HCT116 (cell line): ENCODE data around the gene TDRD9. TPM values are rescaled to one million over a fixed set of nuclear protein-coding genes. Genes with fewer than 3 reads are reported as not detected.

Source experiments
- ATAC-seq: fragments of 200-7000 bp; cut with Tn5 transposase; 2 replicates; pipeline ENCODE4 v1.9.1; 2020; ENCODE audit warnings: mild to moderate bottlenecking, moderate library complexity
- BruUV-seq: library from RNA; stranded (reverse); fragments of 400-500 nt; replicated peaks from 2 replicates; lab custom pipeline; 2021; lab: Mats Ljungman, UMichigan
- CTCF ChIA-PET: fragments of 300-600 bp; sonication (Branson Sonifier 250); formaldehyde crosslinking; loops from one replicate; lab custom pipeline; 2021; ENCODE audit warnings: antibody characterized with exemption; lab: Charles Lee
- POLR2A ChIA-PET: fragments of 300-600, 350-600 bp; sonication (Branson Sonifier 250); formaldehyde crosslinking; loops from one replicate; lab custom pipeline; 2021; ENCODE audit warnings: antibody characterized with exemption; lab: Charles Lee
- RAD21 ChIA-PET, 2 experiments: fragments of 300-600 bp; sonication (Branson Sonifier 250); formaldehyde crosslinking; loops; one replicate each; lab custom pipeline; 2023; ENCODE audit warnings: low total read pairs in 2 of 2; ENCODE audit not compliant: uncharacterized antibody in 2 of 2, unreplicated experiment in 2 of 2, low non-redundant PET in 1 of 2; lab: Charles Lee
- DNase-seq: peaks from one replicate; pipeline ENCODE4 v3.0.0-alpha.2; 2010; ENCODE audit warnings: low read depth, low spot score
- H2AFZ ChIP-seq: fragments of 200-600 bp; shearing (Covaris generic), sonication (generic); 2 replicates; pipeline ENCODE4 v1.6.1; 2017; ENCODE audit warnings: low read depth, mixed run types, mixed read lengths, antibody characterized with exemption, low read length; ENCODE audit not compliant: poor library complexity, severe bottlenecking
- H3K27ac ChIP-seq: 2 replicates; pipeline ENCODE4 v1.5.1; 2012; ENCODE audit warnings: low read depth, low read length
- H3K27me3 ChIP-seq: fragments of 200-600 bp; sonication (generic); 2 replicates; pipeline ENCODE4 v1.6.1; 2016; ENCODE audit warnings: mixed run types, low read length, mixed read lengths; ENCODE audit not compliant: insufficient read depth
- H3K36me3 ChIP-seq, 2 experiments: fragments of 200-500 bp in 1 of 2; fragments of 200-600 bp in 1 of 2; sonication (Bioruptor generic) in 1 of 2; sonication (generic) in 1 of 2; 2 replicates each; pipeline versions ENCODE4 v1.5.1 to v1.6.1; 2014 to 2016; ENCODE audit warnings: low read length in 2 of 2, inconsistent platforms in 1 of 2, mixed read lengths in 1 of 2, mixed run types in 1 of 2; ENCODE audit not compliant: insufficient read depth in 2 of 2, control insufficient read depth in 1 of 2
- H3K4me1 ChIP-seq, 2 experiments: fragments of 200-600 bp in 1 of 2; sonication (generic) in 1 of 2; 2 replicates each; pipeline versions ENCODE4 v1.5.1 to v1.6.1; 2012 to 2017; ENCODE audit warnings: low read length in 2 of 2, inconsistent platforms in 1 of 2, mild to moderate bottlenecking in 1 of 2, mixed read lengths in 1 of 2, mixed run types in 1 of 2, moderate library complexity in 1 of 2; ENCODE audit not compliant: insufficient read depth in 2 of 2, control insufficient read depth in 1 of 2
- H3K4me2 ChIP-seq: fragments of 200-600 bp; sonication (generic); 2 replicates; pipeline ENCODE4 v1.6.1; 2017; ENCODE audit warnings: mixed run types, low read length, mixed read lengths
- H3K4me3 ChIP-seq, 2 experiments: fragments of 200-600 bp in 1 of 2; sonication (generic) in 1 of 2; replicated peaks in 1 of 2; 2 replicates each; pipeline ENCODE4 v1.5.1; 2011 to 2016; ENCODE audit warnings: low read length in 2 of 2, control low read depth in 1 of 2, low read depth in 1 of 2, mild to moderate bottlenecking in 1 of 2, mixed read lengths in 1 of 2, mixed run types in 1 of 2
- H3K79me2 ChIP-seq: fragments of 200-600 bp; sonication (generic); 2 replicates; pipeline ENCODE4 v1.6.1; 2017; ENCODE audit warnings: mild to moderate bottlenecking, mixed run types, low read length, moderate library complexity, mixed read lengths; ENCODE audit not compliant: insufficient read depth
- H3K9ac ChIP-seq: fragments of 200-600 bp; sonication (generic); 2 replicates; pipeline ENCODE4 v1.6.1; 2016; ENCODE audit warnings: low read length, mixed read lengths
- H3K9me2 ChIP-seq: fragments of 200-600 bp; sonication (generic), shearing (Covaris generic); 2 replicates; pipeline ENCODE4 v1.6.1; 2017; ENCODE audit warnings: mixed run types, mild to moderate bottlenecking, moderate library complexity; ENCODE audit not compliant: insufficient read depth
- H3K9me3 ChIP-seq, 2 experiments: fragments of 200-500 bp in 1 of 2; fragments of 200-600 bp in 1 of 2; sonication (Bioruptor generic) in 1 of 2; sonication (generic) in 1 of 2; 2 replicates each; pipeline ENCODE4 v1.6.1; 2014 to 2017; ENCODE audit warnings: low read length in 2 of 2, mixed read lengths in 2 of 2, inconsistent platforms in 1 of 2, low read depth in 1 of 2, mild to moderate bottlenecking in 1 of 2, mixed run types in 1 of 2, moderate library complexity in 1 of 2; ENCODE audit not compliant: control insufficient read depth in 1 of 2, insufficient read depth in 1 of 2
- H4K20me1 ChIP-seq: fragments of 200-600 bp; sonication (generic), shearing (Covaris generic); 2 replicates; pipeline ENCODE4 v1.6.1; 2017; ENCODE audit warnings: mixed run types, mild to moderate bottlenecking, moderate library complexity; ENCODE audit not compliant: insufficient read depth
- CBX3 ChIP-seq: IDR thresholded peaks from 2 replicates; pipeline ENCODE4 v1.6.1; 2012; ENCODE audit warnings: low read depth
- CEBPB ChIP-seq: IDR thresholded peaks from 2 replicates; pipeline ENCODE4 v1.6.1; 2012; ENCODE audit warnings: low read depth
- EGR1 ChIP-seq: IDR thresholded peaks from 2 replicates; pipeline ENCODE4 v1.6.1; 2012; ENCODE audit warnings: low read depth
- ELF1 ChIP-seq: IDR thresholded peaks from 2 replicates; pipeline ENCODE4 v1.6.1; 2012; ENCODE audit warnings: low read depth, borderline replicate concordance
- EZH2 ChIP-seq: fragments of 200-600 bp; sonication (generic); IDR thresholded peaks from 2 replicates; pipeline ENCODE4 v1.6.1; 2017; ENCODE audit warnings: antibody characterized with exemption, mixed run types
- JUND ChIP-seq: IDR thresholded peaks from 2 replicates; pipeline ENCODE4 v1.6.1; 2012
- SIN3A ChIP-seq: IDR thresholded peaks from 2 replicates; pipeline ENCODE4 v1.6.1; 2012; ENCODE audit warnings: low read depth
- YY1 ChIP-seq: IDR thresholded peaks from 2 replicates; pipeline ENCODE4 v1.6.1; 2011; ENCODE audit warnings: low read length, low read depth, moderate library complexity, mild to moderate bottlenecking; ENCODE audit not compliant: insufficient replicate concordance; ENCODE audit errors: extremely low read depth
- intact Hi-C: fragments of 100-400 bp; cut with micrococcal nuclease; formaldehyde crosslinking; loops from 2 replicates; pipeline ENCODE4 v1.10.0; 2022
- total RNA-seq: library from RNA; stranded (reverse); gene quantifications from one replicate; pipeline ENCODE4 v1.2.1, GENCODE V29; 2021; ENCODE audit not compliant: unreplicated experiment
- TF ChIP-seq, protein P1 (sequence below): IDR thresholded peaks from 2 replicates; pipeline ENCODE4 v1.6.1; 2011; ENCODE audit warnings: mild to moderate bottlenecking, low read length, moderate library complexity; ENCODE audit not compliant: insufficient replicate concordance; ENCODE audit errors: extremely low read depth

The TDRD9 gene
- total RNA-seq, 1 experiment from 2014 or later = not detected

DNA sequence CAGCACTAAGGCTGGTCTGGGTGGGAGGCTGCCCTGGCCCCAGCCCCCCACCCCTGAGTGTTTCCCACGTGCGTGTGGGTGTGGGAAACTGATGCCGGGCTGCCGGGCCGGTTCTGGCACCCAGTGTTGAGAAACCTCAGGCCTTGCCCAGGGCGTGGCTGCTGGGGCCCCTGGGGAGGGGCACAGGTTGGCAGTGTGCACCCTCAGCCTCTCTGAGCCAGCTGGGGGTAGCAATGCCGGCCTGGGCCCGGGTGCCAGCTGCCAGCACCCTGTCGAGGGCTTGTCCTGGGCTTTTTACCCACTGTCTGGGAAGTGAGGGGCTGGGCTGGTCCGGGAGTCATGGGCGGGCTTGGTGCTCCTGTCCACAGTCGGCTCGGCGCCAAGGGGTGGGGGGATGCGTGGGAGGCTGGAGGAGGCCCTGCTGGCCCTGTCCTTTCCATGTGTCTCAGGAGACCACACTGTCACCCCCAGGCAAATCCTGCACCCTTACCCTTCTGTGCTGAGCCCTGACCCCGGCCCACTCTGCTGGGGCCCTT is 172.9 kb downstream of the TDRD9 start:
- no peak overlapping the region for H3K4me3 ChIP-seq
- no peaks in the 10 kb centered on the region for H3K79me2 ChIP-seq
- ChIA-PET CTCF (no interaction called here), RAD21 (no interaction called here), POLR2A (no interaction called here)
- no peaks in the 10 kb centered on the region for H3K27me3 ChIP-seq
- H3K4me2 ChIP-seq = no peak overlapping the region
- no peaks in the 10 kb centered on the region for H3K36me3 ChIP-seq
- H2AFZ ChIP-seq = no peak overlapping the region
- H3K9ac ChIP-seq = no peak overlapping the region
- DNase-seq (no peak), ATAC-seq (no peak)
- H3K27ac ChIP-seq = no peak overlapping the region; the same call in 1 of the 2 replicates
- H3K9me2 ChIP-seq = no peaks in the 10 kb centered on the region
- H4K20me1 ChIP-seq = no peaks in the 10 kb centered on the region
- TF ChIP-seq JUND = no peak
- no peak for TF ChIP-seq CEBPB
- no peak for TF ChIP-seq YY1
- TF ChIP-seq EZH2 = no peak
- TF ChIP-seq, protein P1, sequence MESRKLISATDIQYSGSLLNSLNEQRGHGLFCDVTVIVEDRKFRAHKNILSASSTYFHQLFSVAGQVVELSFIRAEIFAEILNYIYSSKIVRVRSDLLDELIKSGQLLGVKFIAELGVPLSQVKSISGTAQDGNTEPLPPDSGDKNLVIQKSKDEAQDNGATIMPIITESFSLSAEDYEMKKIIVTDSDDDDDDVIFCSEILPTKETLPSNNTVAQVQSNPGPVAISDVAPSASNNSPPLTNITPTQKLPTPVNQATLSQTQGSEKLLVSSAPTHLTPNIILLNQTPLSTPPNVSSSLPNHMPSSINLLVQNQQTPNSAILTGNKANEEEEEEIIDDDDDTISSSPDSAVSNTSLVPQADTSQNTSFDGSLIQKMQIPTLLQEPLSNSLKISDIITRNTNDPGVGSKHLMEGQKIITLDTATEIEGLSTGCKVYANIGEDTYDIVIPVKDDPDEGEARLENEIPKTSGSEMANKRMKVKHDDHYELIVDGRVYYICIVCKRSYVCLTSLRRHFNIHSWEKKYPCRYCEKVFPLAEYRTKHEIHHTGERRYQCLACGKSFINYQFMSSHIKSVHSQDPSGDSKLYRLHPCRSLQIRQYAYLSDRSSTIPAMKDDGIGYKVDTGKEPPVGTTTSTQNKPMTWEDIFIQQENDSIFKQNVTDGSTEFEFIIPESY = no peak
- TF ChIP-seq CBX3 = no peak
- no peak for TF ChIP-seq EGR1
- TF ChIP-seq SIN3A = no peak
- TF ChIP-seq ELF1 = no peak
- H3K4me1 ChIP-seq = peaks cover 7 to 12% of the 10 kb centered on the region in 2 experiments; a peak in 3 of 4 replicates
- no TSS peak for BruUV-seq
- H3K9me3 ChIP-seq = no peaks in the 10 kb centered on the region
- intact Hi-C loops = no loop called here
